ENCODE measurements around the gene HTR3E.

The HTR3E gene

DNA sequence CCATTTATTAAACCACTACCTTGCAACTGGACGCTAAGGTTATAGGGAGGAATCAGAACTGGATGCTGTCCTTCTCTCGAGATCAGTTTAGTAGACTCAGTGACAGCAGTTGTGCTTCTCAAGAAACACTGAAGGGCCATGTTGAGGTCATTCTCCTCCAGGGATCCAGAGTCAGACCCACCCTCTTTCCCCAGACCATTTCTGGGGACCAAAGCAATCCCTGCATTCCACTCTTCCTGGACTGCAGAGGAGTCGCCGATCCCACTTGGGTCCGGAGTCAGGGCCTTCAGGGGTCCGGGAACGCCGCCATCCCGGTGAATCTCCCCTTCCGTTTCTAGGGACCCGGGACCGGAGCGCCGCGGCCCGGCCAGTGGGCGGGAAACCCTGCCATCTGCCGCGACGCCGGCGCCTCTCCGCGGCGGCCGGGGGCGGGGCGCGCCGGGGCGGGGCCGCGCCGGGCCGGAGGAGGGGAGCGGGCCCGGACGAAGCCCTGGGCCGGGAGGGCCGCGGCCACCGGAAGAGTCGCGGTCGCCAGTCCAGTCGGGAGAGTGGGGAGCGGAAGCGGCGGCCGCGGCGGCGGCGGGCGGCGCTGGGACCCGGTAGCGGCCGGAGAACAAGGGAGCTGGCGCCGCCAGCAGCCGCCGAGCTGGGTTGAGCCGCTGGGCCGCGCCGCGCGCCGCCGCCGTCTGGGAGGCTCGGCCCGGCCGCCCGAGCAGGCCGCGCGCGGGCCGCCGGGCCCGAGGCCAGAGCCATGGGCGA lies 58.2 kb downstream of the HTR3E start, which contains the start of gene DVL3:
DVL3 (plus strand) TSS at position 493 of the 759 bp plus-strand sequence; CDS start at position 752, 259 bp downstream.
- H3K79me2 ChIP-seq (ENCODE audit: insufficient read depth, low read length), result peaks cover 19% of the 10 kb centered on the region
- H3K4me2 ChIP-seq (ENCODE audit: low read length), result peak within 1 kb of the TSS; percentile 95
- peak within 1 kb of the TSS; percentile 95 for H3K9ac ChIP-seq (ENCODE audit: low read length)
- H3F3A ChIP-seq (ENCODE audit: insufficient read depth, low read length), result peaks cover 3% of the 10 kb centered on the region; the same call in 1 of the 2 replicates
- H3K4me1 ChIP-seq (ENCODE audit: insufficient read depth, low read length, severe bottlenecking), result peaks cover 33% of the 10 kb centered on the region
- peak within 1 kb of the TSS; percentile 95 for H2AFZ ChIP-seq (ENCODE audit: low read length)
- H3K27ac ChIP-seq (ENCODE audit: low read depth, low read length, poor library complexity, severe bottlenecking), result peak within 1 kb of the TSS; percentile 74
- no peaks in the 10 kb centered on the region for H4K20me1 ChIP-seq (ENCODE audit: insufficient read depth, low read length)
- TF ChIP-seq EZH2 (IDR thresholded peaks at IDR 0.05; ENCODE audit: borderline replicate concordance, low read length), result no peak
- TF ChIP-seq, protein P1, sequence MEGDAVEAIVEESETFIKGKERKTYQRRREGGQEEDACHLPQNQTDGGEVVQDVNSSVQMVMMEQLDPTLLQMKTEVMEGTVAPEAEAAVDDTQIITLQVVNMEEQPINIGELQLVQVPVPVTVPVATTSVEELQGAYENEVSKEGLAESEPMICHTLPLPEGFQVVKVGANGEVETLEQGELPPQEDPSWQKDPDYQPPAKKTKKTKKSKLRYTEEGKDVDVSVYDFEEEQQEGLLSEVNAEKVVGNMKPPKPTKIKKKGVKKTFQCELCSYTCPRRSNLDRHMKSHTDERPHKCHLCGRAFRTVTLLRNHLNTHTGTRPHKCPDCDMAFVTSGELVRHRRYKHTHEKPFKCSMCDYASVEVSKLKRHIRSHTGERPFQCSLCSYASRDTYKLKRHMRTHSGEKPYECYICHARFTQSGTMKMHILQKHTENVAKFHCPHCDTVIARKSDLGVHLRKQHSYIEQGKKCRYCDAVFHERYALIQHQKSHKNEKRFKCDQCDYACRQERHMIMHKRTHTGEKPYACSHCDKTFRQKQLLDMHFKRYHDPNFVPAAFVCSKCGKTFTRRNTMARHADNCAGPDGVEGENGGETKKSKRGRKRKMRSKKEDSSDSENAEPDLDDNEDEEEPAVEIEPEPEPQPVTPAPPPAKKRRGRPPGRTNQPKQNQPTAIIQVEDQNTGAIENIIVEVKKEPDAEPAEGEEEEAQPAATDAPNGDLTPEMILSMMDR (IDR thresholded peaks at IDR 0.05; ENCODE audit: low read length), result no peak
- H3K4me3 ChIP-seq (ENCODE audit: low read depth, low read length, poor library complexity, severe bottlenecking), result peak within 1 kb of the TSS; percentile 98
- no peaks in the 10 kb centered on the region for H3K9me2 ChIP-seq (ENCODE audit: low read depth, low read length)
- H3K27me3 ChIP-seq (ENCODE audit: insufficient read depth, low read length), result no peaks in the 10 kb centered on the region
- H3K9me3 ChIP-seq (ENCODE audit: low read length), result no peaks in the 10 kb centered on the region
- H3K36me3 ChIP-seq (ENCODE audit: insufficient read depth, low read length), result no peaks in the 10 kb centered on the region

DNA sequence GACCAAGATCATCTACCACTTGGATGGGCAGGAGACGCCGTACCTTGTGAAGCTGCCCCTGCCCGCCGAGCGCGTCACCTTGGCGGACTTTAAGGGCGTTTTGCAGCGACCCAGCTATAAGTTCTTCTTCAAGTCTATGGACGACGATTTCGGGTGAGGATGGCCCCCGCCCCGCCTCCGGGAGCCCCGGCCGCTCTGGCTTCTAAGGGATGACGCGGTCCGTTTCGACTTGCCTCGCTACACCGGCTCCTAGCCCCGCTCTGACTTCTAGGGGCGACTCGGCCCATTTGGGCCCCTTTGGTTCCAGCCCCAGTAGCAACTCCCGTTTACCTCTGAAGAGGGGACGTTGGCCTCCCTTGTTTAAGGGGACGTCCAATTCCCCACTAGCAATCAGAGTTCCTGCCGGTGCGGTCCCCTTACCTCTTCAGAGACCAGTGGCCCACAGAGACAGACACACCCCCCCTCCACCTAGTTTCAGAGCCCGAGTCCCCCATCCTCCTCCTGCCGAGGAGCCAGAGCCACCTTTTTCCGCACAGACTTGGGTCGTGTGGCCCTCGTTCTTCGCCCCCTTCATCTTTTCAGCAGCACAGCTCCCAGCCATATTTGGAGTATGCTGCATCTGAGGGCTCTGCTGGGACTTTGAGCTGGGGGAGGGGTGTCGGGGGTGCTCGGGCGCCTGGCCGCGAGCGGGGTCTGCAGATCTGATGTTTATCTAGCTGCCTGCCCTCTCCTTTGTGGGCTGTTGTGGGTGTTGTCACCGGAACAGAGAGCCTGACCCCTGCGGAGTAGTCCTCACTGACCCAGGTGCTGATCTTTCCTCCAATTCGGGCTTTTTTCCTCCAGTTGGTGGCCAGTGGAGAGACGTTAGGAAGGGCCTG lies 59.0 kb downstream of the HTR3E start:
- H3K4me2 ChIP-seq (ENCODE audit: low read length), result peak overlapping the region; percentile 95
- no peaks in the 10 kb centered on the region for H3K9me3 ChIP-seq (ENCODE audit: low read length)
- no peaks in the 10 kb centered on the region for H4K20me1 ChIP-seq (ENCODE audit: insufficient read depth, low read length)
- peaks cover 33% of the 10 kb centered on the region for H3K4me1 ChIP-seq (ENCODE audit: insufficient read depth, low read length, severe bottlenecking)
- H3F3A ChIP-seq (ENCODE audit: insufficient read depth, low read length), result peaks cover 3% of the 10 kb centered on the region; the same call in 1 of the 2 replicates
- H3K79me2 ChIP-seq (ENCODE audit: insufficient read depth, low read length), result peaks cover 19% of the 10 kb centered on the region
- H3K9ac ChIP-seq (ENCODE audit: low read length), result peak overlapping the region; percentile 95
- no peaks in the 10 kb centered on the region for H3K36me3 ChIP-seq (ENCODE audit: insufficient read depth, low read length)
- no peak overlapping the region for H2AFZ ChIP-seq (ENCODE audit: low read length)
- no peak for TF ChIP-seq EZH2 (IDR thresholded peaks at IDR 0.05; ENCODE audit: borderline replicate concordance, low read length)
- TF ChIP-seq, protein P1 (IDR thresholded peaks at IDR 0.05; ENCODE audit: low read length), result no peak
- H3K9me2 ChIP-seq (ENCODE audit: low read depth, low read length), result no peaks in the 10 kb centered on the region
- peak overlapping the region; percentile 98 for H3K4me3 ChIP-seq (ENCODE audit: low read depth, low read length, poor library complexity, severe bottlenecking)
- H3K27me3 ChIP-seq (ENCODE audit: insufficient read depth, low read length), result no peaks in the 10 kb centered on the region
- H3K27ac ChIP-seq (ENCODE audit: low read depth, low read length, poor library complexity, severe bottlenecking), result peak overlapping the region; percentile 48

DNA sequence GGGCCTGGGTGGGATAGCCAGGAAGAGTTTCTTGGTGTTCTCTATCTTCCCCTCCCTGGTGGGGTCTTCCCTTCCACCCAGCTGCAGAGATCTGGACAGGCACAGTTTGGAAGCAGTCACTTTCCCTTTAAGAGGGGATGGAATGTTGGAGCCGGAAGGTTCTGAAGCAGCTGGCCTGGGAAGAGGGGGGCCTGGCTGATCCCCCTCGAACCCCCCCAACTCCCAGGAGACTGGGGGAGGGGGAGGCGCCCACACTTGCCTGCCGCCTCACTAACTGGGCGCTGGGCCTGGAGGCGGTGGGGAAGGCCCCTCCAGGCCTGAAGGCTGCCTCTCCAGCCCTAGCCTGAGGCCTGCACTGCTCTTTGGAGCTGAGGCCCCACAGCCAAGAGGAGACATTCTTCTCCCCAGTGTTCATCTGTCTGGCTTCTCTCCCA lies 59.7 kb downstream of the HTR3E start:
- H3K36me3 ChIP-seq (ENCODE audit: insufficient read depth, low read length), result no peaks in the 10 kb centered on the region

More for the DNA sequence above, 59.7 kb downstream of the HTR3E start:
- Histone ChIP-seq H2AFZ (ENCODE audit: low read length) (no peak overlapping the region), H3K4me1 (ENCODE audit: insufficient read depth, low read length, severe bottlenecking) (peaks cover 33% of the 10 kb centered on the region), H3K9ac (ENCODE audit: low read length) (peak overlapping the region; percentile 95), H3K27ac (ENCODE audit: low read depth, low read length, poor library complexity, severe bottlenecking) (peak overlapping the region; percentile 48), H3F3A (ENCODE audit: insufficient read depth, low read length) (peaks cover 3% of the 10 kb centered on the region; the same call in 1 of the 2 replicates), H4K20me1 (ENCODE audit: insufficient read depth, low read length) (no peaks in the 10 kb centered on the region), H3K79me2 (ENCODE audit: insufficient read depth, low read length) (peaks cover 19% of the 10 kb centered on the region), H3K9me3 (ENCODE audit: low read length) (no peaks in the 10 kb centered on the region), H3K4me3 (ENCODE audit: low read depth, low read length, poor library complexity, severe bottlenecking) (peak overlapping the region; percentile 98), H3K27me3 (ENCODE audit: insufficient read depth, low read length) (no peaks in the 10 kb centered on the region), H3K9me2 (ENCODE audit: low read depth, low read length) (no peaks in the 10 kb centered on the region), H3K4me2 (ENCODE audit: low read length) (peak overlapping the region; percentile 95)
- TF ChIP-seq, protein P1 (IDR thresholded peaks at IDR 0.05; ENCODE audit: low read length), result no peak
- no peak for TF ChIP-seq EZH2 (IDR thresholded peaks at IDR 0.05; ENCODE audit: borderline replicate concordance, low read length)
